ENCODE measurements around the gene COCH. TPM values are rescaled to one million over a fixed set of nuclear protein-coding genes. Genes with fewer than 3 reads are reported as not detected.

The COCH gene
- total RNA-seq, 4 donors from 2014 or later, result 3.8 to 9.6 (median 5.1) TPM

- no peak for DNase-seq (ENCODE audit: low spot score in 2 of 2)
- intact Hi-C loops (cut with DNase I; ENCODE audit: low total_unique reads), result no loop called here
- TF ChIP-seq POLR2A (IDR thresholded peaks at IDR 0.05), result no peak
- TF ChIP-seq, protein P1, sequence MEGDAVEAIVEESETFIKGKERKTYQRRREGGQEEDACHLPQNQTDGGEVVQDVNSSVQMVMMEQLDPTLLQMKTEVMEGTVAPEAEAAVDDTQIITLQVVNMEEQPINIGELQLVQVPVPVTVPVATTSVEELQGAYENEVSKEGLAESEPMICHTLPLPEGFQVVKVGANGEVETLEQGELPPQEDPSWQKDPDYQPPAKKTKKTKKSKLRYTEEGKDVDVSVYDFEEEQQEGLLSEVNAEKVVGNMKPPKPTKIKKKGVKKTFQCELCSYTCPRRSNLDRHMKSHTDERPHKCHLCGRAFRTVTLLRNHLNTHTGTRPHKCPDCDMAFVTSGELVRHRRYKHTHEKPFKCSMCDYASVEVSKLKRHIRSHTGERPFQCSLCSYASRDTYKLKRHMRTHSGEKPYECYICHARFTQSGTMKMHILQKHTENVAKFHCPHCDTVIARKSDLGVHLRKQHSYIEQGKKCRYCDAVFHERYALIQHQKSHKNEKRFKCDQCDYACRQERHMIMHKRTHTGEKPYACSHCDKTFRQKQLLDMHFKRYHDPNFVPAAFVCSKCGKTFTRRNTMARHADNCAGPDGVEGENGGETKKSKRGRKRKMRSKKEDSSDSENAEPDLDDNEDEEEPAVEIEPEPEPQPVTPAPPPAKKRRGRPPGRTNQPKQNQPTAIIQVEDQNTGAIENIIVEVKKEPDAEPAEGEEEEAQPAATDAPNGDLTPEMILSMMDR (IDR thresholded peaks at IDR 0.05), result no peak
- 83 to 88% methylated on average over 10 of the region's 10 CpGs for WGBS, 2 donors
- H3K4me3 ChIP-seq (ENCODE audit: low read depth, poor library complexity, severe bottlenecking), result no peak overlapping the region
Measured at GRCh38 chr14:30840086-30840779, 34.1 kb upstream of the COCH start.

DNA sequence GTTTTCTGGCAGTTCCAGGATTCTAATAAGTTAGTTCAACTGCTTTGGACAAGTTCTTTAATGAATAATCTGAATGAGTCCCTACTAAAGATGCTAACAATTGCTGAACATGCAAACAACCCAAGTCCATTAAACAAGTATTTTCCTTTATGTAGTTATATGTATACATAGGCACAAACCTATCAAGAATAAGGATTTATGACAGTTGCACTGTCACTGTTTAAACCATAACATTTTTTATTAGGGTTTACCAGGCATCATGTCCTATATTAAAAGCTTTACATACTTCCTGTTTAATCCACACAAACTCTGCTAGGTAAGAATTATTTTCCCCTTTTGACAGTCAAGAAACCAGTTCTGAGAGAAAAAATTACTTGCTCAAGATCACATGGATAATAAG lies 31.9 kb upstream of the COCH start:
- TF ChIP-seq, protein P1 (IDR thresholded peaks at IDR 0.05), result no peak
- TF ChIP-seq POLR2A (IDR thresholded peaks at IDR 0.05), result no peak
- DNase-seq (ENCODE audit: low spot score in 2 of 2), result no peak
- intact Hi-C loops (cut with DNase I; ENCODE audit: low total_unique reads), result no loop called here

DNA sequence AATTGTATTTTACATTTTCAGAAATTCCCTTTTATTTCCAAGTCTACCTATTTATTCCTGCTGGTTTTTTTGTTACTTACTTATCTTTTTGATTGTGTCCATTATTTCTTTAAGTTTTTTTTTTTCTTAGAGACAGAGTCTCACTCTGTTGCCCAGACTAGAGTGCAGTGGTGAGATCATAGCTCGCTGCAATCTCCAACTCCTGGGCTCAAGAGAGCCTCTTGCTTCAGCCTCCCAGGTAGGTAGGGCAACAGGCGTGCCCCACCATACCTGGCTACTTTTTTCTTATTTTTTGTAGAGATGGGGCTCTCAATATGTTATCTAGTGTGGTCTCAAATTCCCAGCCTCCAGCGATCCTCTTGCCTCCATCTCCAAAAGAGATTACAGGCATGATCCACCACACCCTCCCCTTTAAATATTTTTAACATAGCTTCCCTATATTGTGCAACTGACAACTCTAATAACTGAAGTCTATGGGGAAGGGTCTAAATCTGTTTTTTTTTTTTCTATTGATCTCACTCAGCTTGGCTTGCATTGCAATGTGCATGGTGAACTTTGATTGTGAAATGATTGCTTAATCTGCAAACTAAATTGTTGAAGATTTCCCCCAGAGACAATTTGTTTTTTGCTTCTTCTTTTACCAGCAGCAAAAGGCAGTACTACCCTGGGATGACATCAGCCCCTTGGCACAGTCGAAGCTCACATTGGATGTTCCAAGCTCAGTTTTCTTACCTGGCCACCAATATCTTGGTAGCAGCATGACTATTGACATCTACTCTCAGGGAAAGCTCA lies 25.7 kb upstream of the COCH start:
- TF ChIP-seq, protein P1 (IDR thresholded peaks at IDR 0.05), result no peak
- TF ChIP-seq POLR2A (IDR thresholded peaks at IDR 0.05), result no peak
- 89 to 90% methylated on average over 4 of the region's 4 CpGs for WGBS, 2 donors
- H3K4me3 ChIP-seq (ENCODE audit: low read depth, poor library complexity, severe bottlenecking), result no peak overlapping the region
- intact Hi-C loops (cut with DNase I; ENCODE audit: low total_unique reads), result no loop called here
- no peak for DNase-seq (ENCODE audit: low spot score in 2 of 2)

More for the DNA sequence above, 31.9 kb upstream of the COCH start:
- no peak overlapping the region for H3K4me3 ChIP-seq (ENCODE audit: low read depth, poor library complexity, severe bottlenecking)

DNA sequence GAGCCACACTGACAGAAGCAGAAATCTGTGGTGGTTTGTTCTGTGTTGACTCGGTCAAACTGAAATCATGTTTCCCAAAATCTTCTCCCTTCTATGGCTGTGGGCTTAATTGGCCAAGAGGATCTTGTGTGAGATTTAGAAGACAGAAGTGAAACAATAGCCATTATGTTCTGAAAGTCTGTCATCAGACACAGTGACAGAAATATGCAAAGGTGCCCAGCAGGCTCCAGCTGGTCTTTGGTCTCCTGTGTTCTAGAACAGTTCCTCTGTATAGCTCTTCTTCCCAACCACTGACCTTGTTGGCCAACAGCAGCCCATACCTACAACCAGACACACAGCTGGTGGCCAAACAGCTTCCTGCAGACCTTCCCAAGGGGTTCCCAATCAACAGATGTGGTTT lies 25.0 kb upstream of the COCH start:
- no peak for TF ChIP-seq POLR2A (IDR thresholded peaks at IDR 0.05)
- TF ChIP-seq, protein P1 (IDR thresholded peaks at IDR 0.05), result no peak
- H3K4me3 ChIP-seq (ENCODE audit: low read depth, poor library complexity, severe bottlenecking), result no peak overlapping the region
- DNase-seq (ENCODE audit: low spot score in 2 of 2), result no peak
- intact Hi-C loops (cut with DNase I; ENCODE audit: low total_unique reads), result no loop called here
- WGBS, 2 donors, result 85 to 86% methylated on average over 1 of the region's 1 CpG

GRCh38 chr14:30849983-30850382 lies 24.4 kb upstream of the COCH start:
- 79 to 82% methylated on average over 1 of the region's 1 CpG for WGBS, 2 donors
- TF ChIP-seq, protein P1 (IDR thresholded peaks at IDR 0.05), result no peak
- no peak for TF ChIP-seq POLR2A (IDR thresholded peaks at IDR 0.05)
- intact Hi-C loops (cut with DNase I; ENCODE audit: low total_unique reads), result no loop called here

More at GRCh38 chr14:30849983-30850382, 24.4 kb upstream of the COCH start:
- no peak for DNase-seq (ENCODE audit: low spot score in 2 of 2)
- no peak overlapping the region for H3K4me3 ChIP-seq (ENCODE audit: low read depth, poor library complexity, severe bottlenecking)

Measured in lower leg skin (tissue), 4 donors.